Vagina (tissue), 2 donors: ENCODE data around the gene ARID5A. TPM values are rescaled to one million over a fixed set of nuclear protein-coding genes. Genes with fewer than 3 reads are reported as not detected.

Experiments
- DNase-seq, 2 donors: peaks; one replicate each; pipeline ENCODE4 v3.0.0-alpha.2; 2017; ENCODE audit errors: extremely low spot score in 2 of 2
- H3K27ac ChIP-seq: fragments of 200-600 bp; sonication (generic); one replicate; pipeline ENCODE4 v1.5.1; 2019
- H3K27me3 ChIP-seq: fragments of 200-600 bp; sonication (generic); one replicate; pipeline ENCODE4 v1.5.1; 2019
- H3K36me3 ChIP-seq, 2 donors: fragments of 200-600 bp; sonication (generic); one replicate each; pipeline ENCODE4 v1.5.1; 2017 to 2019
- H3K4me1 ChIP-seq: fragments of 200-600 bp; sonication (generic); one replicate; pipeline ENCODE4 v1.5.1; 2019
- H3K4me3 ChIP-seq, 2 donors: fragments of 200-600 bp; sonication (generic); 1 replicate in 1 of 2; 2 replicates in 1 of 2; pipeline ENCODE4 v1.5.1; 2016 to 2019
- H3K9me3 ChIP-seq: fragments of 200-600 bp; sonication (generic); one replicate; pipeline ENCODE4 v1.5.1; 2019
- POLR2A ChIP-seq, 2 donors: fragments of 450-650 bp; IDR thresholded peaks; one replicate each; pipeline ENCODE4 v1.6.1; 2017; ENCODE audit warnings: antibody characterized with exemption in 2 of 2, mild to moderate bottlenecking in 2 of 2, moderate library complexity in 2 of 2
- POLR2AphosphoS5 ChIP-seq, 2 donors: sonication (generic); formaldehyde crosslinking; IDR thresholded peaks; one replicate each; pipeline ENCODE4 v1.9.0; 2017; ENCODE audit warnings: antibody characterized with exemption in 2 of 2, mild to moderate bottlenecking in 2 of 2, low read depth in 1 of 2; ENCODE audit not compliant: insufficient read depth in 1 of 2
- intact Hi-C: fragments of 100-400 bp; cut with DNase I; formaldehyde crosslinking; loops from one replicate; pipeline ENCODE4 v1.15.1; 2023
- total RNA-seq: library from RNA; depleted of rRNA; stranded (reverse); fragments of >200 nt; gene quantifications from one replicate; pipeline ENCODE4 v1.2.3, GENCODE V29; 2016
- TF ChIP-seq, protein P1 (sequence below), 3 experiments: fragments of 450-650 bp in 2 of 3; fragments of 200-600 bp in 1 of 3; sonication (generic) in 1 of 3; IDR thresholded peaks; one replicate each; pipeline ENCODE4 v1.5.1; 2017 to 2019; ENCODE audit warnings: antibody characterized with exemption in 3 of 3, mild to moderate bottlenecking in 2 of 3, moderate library complexity in 2 of 3

ARID5A gene
- total RNA-seq, 1 donor from 2014 or later = 34.1 TPM

GRCh38 chr2:96517079-96517478, 19.5 kb upstream of the ARID5A start:
- TF ChIP-seq POLR2A (IDR thresholded peaks at IDR 0.05) = no peak
- TF ChIP-seq, protein P1, sequence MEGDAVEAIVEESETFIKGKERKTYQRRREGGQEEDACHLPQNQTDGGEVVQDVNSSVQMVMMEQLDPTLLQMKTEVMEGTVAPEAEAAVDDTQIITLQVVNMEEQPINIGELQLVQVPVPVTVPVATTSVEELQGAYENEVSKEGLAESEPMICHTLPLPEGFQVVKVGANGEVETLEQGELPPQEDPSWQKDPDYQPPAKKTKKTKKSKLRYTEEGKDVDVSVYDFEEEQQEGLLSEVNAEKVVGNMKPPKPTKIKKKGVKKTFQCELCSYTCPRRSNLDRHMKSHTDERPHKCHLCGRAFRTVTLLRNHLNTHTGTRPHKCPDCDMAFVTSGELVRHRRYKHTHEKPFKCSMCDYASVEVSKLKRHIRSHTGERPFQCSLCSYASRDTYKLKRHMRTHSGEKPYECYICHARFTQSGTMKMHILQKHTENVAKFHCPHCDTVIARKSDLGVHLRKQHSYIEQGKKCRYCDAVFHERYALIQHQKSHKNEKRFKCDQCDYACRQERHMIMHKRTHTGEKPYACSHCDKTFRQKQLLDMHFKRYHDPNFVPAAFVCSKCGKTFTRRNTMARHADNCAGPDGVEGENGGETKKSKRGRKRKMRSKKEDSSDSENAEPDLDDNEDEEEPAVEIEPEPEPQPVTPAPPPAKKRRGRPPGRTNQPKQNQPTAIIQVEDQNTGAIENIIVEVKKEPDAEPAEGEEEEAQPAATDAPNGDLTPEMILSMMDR (IDR thresholded peaks at IDR 0.05) = no peak
- no peak for TF ChIP-seq POLR2AphosphoS5 (IDR thresholded peaks at IDR 0.05; ENCODE audit: insufficient read depth in 1 of 2, low read depth in 1 of 2)
- Histone ChIP-seq H3K27me3 (no peaks in the 10 kb centered on the region), H3K4me1 (no peaks in the 10 kb centered on the region), H3K36me3 (no peaks in the 10 kb centered on the region), H3K27ac (no peak overlapping the region), H3K9me3 (no peaks in the 10 kb centered on the region), H3K4me3 (no peak overlapping the region)
- intact Hi-C loops = no loop called here
- DNase-seq = no peak

DNA sequence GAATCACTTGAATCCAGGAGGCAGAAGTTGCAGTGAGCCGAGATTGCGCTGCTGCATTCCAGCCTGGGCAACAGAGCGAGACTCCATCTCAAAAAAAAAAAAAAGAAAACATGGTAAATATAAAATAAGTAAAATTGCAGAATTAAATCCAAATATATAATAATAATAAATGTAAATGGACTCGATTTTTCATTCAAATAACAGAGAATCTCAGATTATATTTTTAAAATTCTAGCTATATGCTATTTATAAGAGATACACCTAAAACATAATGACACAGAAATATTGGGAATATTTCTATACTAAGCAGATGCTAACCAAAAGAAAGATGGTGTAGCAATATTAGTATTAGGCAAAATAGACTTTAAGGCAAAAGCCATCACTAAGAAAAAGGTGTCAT, 16.3 kb upstream of the ARID5A start:
- H3K9me3 ChIP-seq = no peaks in the 10 kb centered on the region
- H3K27ac ChIP-seq = no peak overlapping the region
- H3K4me1 ChIP-seq = peaks cover 9% of the 10 kb centered on the region
- no peak overlapping the region for H3K4me3 ChIP-seq
- TF ChIP-seq, protein P1 (IDR thresholded peaks at IDR 0.05) = no peak
- TF ChIP-seq POLR2A (IDR thresholded peaks at IDR 0.05) (no peak), POLR2AphosphoS5 (IDR thresholded peaks at IDR 0.05; ENCODE audit: insufficient read depth in 1 of 2, low read depth in 1 of 2) (no peak)
- intact Hi-C loops = no loop called here
- no peak for DNase-seq
- no peaks in the 10 kb centered on the region for H3K36me3 ChIP-seq
- H3K27me3 ChIP-seq = no peaks in the 10 kb centered on the region

- Histone ChIP-seq H3K27ac (no peak overlapping the region), H3K9me3 (no peaks in the 10 kb centered on the region), H3K4me1 (peaks cover 9% of the 10 kb centered on the region), H3K27me3 (no peaks in the 10 kb centered on the region), H3K4me3 (no peak overlapping the region), H3K36me3 (no peaks in the 10 kb centered on the region)
- intact Hi-C loops = no loop called here
- TF ChIP-seq POLR2A (IDR thresholded peaks at IDR 0.05) (no peak), POLR2AphosphoS5 (IDR thresholded peaks at IDR 0.05; ENCODE audit: insufficient read depth in 1 of 2, low read depth in 1 of 2) (no peak)
- TF ChIP-seq, protein P1 (IDR thresholded peaks at IDR 0.05) = no peak
- no peak for DNase-seq
Observed at GRCh38 chr2:96520697-96521096, 15.9 kb upstream of the ARID5A start.

GRCh38 chr2:96521219-96521618, 15.3 kb upstream of the ARID5A start:
- intact Hi-C loops = no loop called here
- no peak for TF ChIP-seq POLR2A (IDR thresholded peaks at IDR 0.05)
- TF ChIP-seq, protein P1 (IDR thresholded peaks at IDR 0.05) = no peak
- TF ChIP-seq POLR2AphosphoS5 (IDR thresholded peaks at IDR 0.05; ENCODE audit: insufficient read depth in 1 of 2, low read depth in 1 of 2) = no peak
- Histone ChIP-seq H3K9me3 (no peaks in the 10 kb centered on the region), H3K27ac (no peak overlapping the region), H3K4me3 (no peak overlapping the region), H3K27me3 (no peaks in the 10 kb centered on the region), H3K4me1 (peaks cover 9% of the 10 kb centered on the region), H3K36me3 (no peaks in the 10 kb centered on the region)
- no peak for DNase-seq

GRCh38 chr2:96522304-96523203, 14.0 kb upstream of the ARID5A start:
- Histone ChIP-seq H3K4me1 (peaks cover 23% of the 10 kb centered on the region), H3K27me3 (no peaks in the 10 kb centered on the region), H3K27ac (no peak overlapping the region), H3K36me3 (no peaks in the 10 kb centered on the region), H3K9me3 (no peaks in the 10 kb centered on the region), H3K4me3 (no peak overlapping the region)
- DNase-seq = peak in 1 of 2 donors; percentile 79
- intact Hi-C loops = no loop called here
- TF ChIP-seq POLR2AphosphoS5 (IDR thresholded peaks at IDR 0.05; ENCODE audit: insufficient read depth in 1 of 2, low read depth in 1 of 2) (no peak), POLR2A (IDR thresholded peaks at IDR 0.05) (no peak)
- TF ChIP-seq, protein P1 (IDR thresholded peaks at IDR 0.05) = no peak
